GM12801 (cell line): ENCODE data around the gene MYO5B.

ENCODE experiments used
- CTCF ChIP-seq: IDR thresholded peaks from one replicate; pipeline ENCODE4 v1.5.1; 2011; ENCODE audit warnings: control low read depth; ENCODE audit not compliant: insufficient read length; ENCODE audit errors: extremely low read depth

The MYO5B gene

GRCh38 chr18:49876536-49876935, 318.4 kb downstream of the MYO5B start:
- no peak for TF ChIP-seq CTCF

- no peak for TF ChIP-seq CTCF
Measured at GRCh38 chr18:49875783-49876182, 319.2 kb downstream of the MYO5B start.

GRCh38 chr18:49875155-49875554, 319.8 kb downstream of the MYO5B start:
- no peak for TF ChIP-seq CTCF

GRCh38 chr18:49874238-49874637, 320.7 kb downstream of the MYO5B start:
- no peak for TF ChIP-seq CTCF

- no peak for TF ChIP-seq CTCF
Measured at GRCh38 chr18:49869354-49869753, 325.6 kb downstream of the MYO5B start.

GRCh38 chr18:49866680-49867079, 328.3 kb downstream of the MYO5B start:
- no peak for TF ChIP-seq CTCF

GRCh38 chr18:49865401-49865800, 329.5 kb downstream of the MYO5B start:
- no peak for TF ChIP-seq CTCF
